HUES6 (cell line): ENCODE data around the gene CADM3.

ENCODE experiments used
- H3K27ac ChIP-seq: 2 replicates; pipeline ENCODE4 v1.7.0; 2013; ENCODE audit warnings: low read depth, mild to moderate bottlenecking, low read length, inconsistent platforms
- H3K27me3 ChIP-seq: 2 replicates; pipeline ENCODE4 v1.6.1; 2013; ENCODE audit warnings: low read length; ENCODE audit not compliant: control insufficient read depth, insufficient read depth
- H3K36me3 ChIP-seq: 2 replicates; pipeline ENCODE4 v1.6.1; 2013; ENCODE audit warnings: low read length; ENCODE audit not compliant: control insufficient read depth, insufficient read depth
- H3K4me1 ChIP-seq: 2 replicates; pipeline ENCODE4 v1.6.1; 2013; ENCODE audit warnings: low read length; ENCODE audit not compliant: control insufficient read depth, insufficient read depth
- H3K4me3 ChIP-seq: 2 replicates; pipeline ENCODE4 v1.5.1; 2013; ENCODE audit warnings: low read depth, low read length
- H3K9ac ChIP-seq: one replicate; pipeline ENCODE4 v1.6.1; 2013; ENCODE audit warnings: mild to moderate bottlenecking, low read length
- H3K9me3 ChIP-seq: 2 replicates; pipeline ENCODE4 v1.6.1; 2013; ENCODE audit warnings: low read depth, low read length; ENCODE audit not compliant: control insufficient read depth, insufficient read depth

Gene CADM3

DNA sequence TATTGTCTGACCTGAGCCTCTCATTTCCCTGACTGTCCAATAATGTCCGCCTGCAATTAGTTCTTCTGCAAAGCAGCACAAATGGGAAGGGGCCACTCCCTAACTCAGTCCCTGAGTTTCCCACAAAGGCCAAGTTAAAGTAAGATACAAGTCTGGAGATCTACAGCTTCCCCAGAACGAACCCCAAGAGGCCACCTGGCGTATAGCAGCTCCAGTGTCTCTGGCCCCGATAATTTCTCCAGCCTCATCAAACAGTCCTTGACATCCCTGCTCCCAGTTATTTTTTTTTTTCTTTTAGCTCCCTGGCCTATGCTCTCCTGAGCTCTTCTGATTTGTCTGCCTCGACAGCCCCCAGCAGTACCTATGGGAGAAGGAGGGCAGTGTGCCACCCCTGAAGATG lies 25.1 kb downstream of the CADM3 start:
- Histone ChIP-seq H3K4me1 (0 out of 2 replicates have a peak, but pooled peaks cover 2% of the 10 kb centered on the region), H3K27ac (no peak overlapping the region), H3K27me3 (no peaks in the 10 kb centered on the region), H3K9me3 (no peaks in the 10 kb centered on the region), H3K36me3 (no peaks in the 10 kb centered on the region), H3K9ac (no peak overlapping the region), H3K4me3 (no peak overlapping the region)

DNA sequence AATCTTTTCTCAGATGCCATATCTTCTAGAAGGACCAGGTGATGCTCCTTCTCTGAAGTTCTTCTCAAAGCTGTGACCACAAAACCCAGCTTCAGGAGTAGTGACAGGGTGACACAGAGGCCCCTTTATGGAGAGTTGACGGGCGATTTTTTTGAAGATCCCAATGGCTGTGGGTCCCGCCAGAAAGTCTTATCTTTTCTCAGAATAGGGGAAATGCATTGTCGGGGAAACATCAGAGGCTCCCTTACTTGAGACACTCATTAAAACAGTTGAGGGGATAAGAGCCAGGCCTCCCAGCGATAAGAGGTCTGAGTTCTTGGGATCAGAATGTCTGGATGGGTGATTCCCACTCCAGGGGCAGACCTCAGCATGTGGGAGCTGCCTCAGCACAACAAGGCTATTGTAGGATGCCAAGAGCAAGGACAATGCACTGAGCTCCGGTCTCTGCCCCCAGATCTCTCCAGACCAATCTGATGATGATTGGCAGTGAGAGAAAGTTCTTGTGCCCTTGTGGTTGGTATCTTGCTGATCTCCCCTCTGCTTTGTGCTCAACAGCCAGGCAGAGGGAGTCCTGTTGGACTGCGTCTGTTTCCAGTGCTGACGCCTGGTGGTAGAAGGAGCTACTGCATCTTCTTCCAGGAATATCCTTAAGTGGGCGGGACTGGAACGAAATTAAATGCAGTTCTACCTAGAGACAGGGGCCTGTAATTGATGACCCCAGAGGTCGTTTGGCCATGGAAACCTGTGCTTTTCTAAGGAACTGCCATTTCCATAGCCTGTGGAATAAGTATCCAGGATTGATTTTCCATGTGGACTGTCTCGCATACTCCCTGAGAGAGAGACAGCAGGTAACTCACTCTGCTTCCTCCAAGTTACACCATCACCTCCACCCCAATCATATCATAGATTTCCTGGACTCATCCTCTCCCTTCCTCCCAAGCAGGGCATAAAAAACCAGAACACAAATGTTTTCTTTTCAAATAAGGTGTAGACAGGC lies 26.4 kb downstream of the CADM3 start:
- Histone ChIP-seq H3K4me1 (0 out of 2 replicates have a peak, but pooled peaks cover 2% of the 10 kb centered on the region), H3K9me3 (no peaks in the 10 kb centered on the region), H3K36me3 (no peaks in the 10 kb centered on the region), H3K9ac (no peak overlapping the region), H3K27ac (no peak overlapping the region), H3K4me3 (no peak overlapping the region), H3K27me3 (no peaks in the 10 kb centered on the region)

- Histone ChIP-seq H3K4me3 (no peak overlapping the region), H3K9me3 (no peaks in the 10 kb centered on the region), H3K27me3 (peaks cover 7% of the 10 kb centered on the region), H3K4me1 (0 out of 2 replicates have a peak, but pooled peaks cover 2% of the 10 kb centered on the region), H3K9ac (no peak overlapping the region), H3K36me3 (no peaks in the 10 kb centered on the region), H3K27ac (no peak overlapping the region)
Measured at GRCh38 chr1:159199901-159200300, 28.5 kb downstream of the CADM3 start.

DNA sequence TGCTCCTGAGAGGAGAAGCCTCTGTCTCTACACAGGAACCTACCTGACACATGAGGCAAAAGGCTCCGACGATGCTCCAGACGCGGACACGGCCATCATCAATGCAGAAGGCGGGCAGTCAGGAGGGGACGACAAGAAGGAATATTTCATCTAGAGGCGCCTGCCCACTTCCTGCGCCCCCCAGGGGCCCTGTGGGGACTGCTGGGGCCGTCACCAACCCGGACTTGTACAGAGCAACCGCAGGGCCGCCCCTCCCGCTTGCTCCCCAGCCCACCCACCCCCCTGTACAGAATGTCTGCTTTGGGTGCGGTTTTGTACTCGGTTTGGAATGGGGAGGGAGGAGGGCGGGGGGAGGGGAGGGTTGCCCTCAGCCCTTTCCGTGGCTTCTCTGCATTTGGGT lies 29.4 kb downstream of the CADM3 start:
- H3K9ac ChIP-seq, result no peak overlapping the region
- H3K36me3 ChIP-seq, result no peaks in the 10 kb centered on the region
- peaks cover 7% of the 10 kb centered on the region for H3K27me3 ChIP-seq
- H3K27ac ChIP-seq, result no peak overlapping the region
- no peak overlapping the region for H3K4me3 ChIP-seq
- 0 out of 2 replicates have a peak, but pooled peaks cover 2% of the 10 kb centered on the region for H3K4me1 ChIP-seq
- H3K9me3 ChIP-seq, result no peaks in the 10 kb centered on the region

DNA sequence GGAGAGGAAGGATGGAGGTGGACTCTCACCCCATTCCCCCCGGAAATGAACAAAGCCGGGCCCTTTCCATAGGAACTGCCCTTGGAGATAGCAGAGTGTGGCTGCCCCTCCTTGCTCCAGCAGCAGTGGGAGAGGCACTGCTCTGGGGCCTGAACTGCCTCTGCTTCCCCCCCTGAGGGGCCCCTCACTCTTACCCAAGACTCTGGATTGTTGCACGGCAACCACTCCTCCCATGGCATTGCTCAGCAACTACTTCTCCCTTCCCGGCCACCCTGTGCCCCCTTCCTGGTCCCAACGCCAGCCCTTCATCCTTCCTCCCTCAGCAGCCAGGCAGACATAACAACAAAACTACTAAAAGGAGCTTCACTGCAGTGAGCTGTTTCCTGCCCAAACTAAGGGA lies 30.2 kb downstream of the CADM3 start:
- no peak overlapping the region for H3K27ac ChIP-seq
- no peak overlapping the region for H3K4me3 ChIP-seq
- no peaks in the 10 kb centered on the region for H3K36me3 ChIP-seq
- no peaks in the 10 kb centered on the region for H3K9me3 ChIP-seq
- peaks cover 14% of the 10 kb centered on the region for H3K27me3 ChIP-seq
- H3K9ac ChIP-seq, result no peak overlapping the region
- H3K4me1 ChIP-seq, result 0 out of 2 replicates have a peak, but pooled peaks cover 2% of the 10 kb centered on the region

DNA sequence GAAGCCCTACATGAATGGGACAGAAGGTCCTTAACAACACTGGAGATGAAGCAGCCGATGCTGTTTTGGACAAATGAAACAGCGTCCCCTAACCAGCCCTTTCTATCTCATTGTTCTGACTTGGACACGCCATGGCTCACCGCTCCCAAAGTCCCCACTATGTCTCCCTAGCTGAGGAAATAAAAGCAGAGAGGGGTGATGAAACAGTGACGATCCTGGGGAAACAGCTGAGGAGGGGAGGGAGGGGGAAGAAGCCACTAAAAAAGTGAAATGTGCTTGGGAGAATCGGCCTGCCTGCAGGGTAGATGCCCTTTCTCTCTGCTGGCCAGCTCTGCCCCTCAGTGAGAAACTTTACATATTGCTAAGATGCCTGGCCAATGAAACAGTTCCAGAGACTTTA lies 32.2 kb downstream of the CADM3 start:
- Histone ChIP-seq H3K36me3 (no peaks in the 10 kb centered on the region), H3K4me3 (no peak overlapping the region), H3K27ac (no peak overlapping the region), H3K9me3 (no peaks in the 10 kb centered on the region), H3K9ac (no peak overlapping the region), H3K27me3 (peaks cover 27% of the 10 kb centered on the region), H3K4me1 (no peaks in the 10 kb centered on the region)

DNA sequence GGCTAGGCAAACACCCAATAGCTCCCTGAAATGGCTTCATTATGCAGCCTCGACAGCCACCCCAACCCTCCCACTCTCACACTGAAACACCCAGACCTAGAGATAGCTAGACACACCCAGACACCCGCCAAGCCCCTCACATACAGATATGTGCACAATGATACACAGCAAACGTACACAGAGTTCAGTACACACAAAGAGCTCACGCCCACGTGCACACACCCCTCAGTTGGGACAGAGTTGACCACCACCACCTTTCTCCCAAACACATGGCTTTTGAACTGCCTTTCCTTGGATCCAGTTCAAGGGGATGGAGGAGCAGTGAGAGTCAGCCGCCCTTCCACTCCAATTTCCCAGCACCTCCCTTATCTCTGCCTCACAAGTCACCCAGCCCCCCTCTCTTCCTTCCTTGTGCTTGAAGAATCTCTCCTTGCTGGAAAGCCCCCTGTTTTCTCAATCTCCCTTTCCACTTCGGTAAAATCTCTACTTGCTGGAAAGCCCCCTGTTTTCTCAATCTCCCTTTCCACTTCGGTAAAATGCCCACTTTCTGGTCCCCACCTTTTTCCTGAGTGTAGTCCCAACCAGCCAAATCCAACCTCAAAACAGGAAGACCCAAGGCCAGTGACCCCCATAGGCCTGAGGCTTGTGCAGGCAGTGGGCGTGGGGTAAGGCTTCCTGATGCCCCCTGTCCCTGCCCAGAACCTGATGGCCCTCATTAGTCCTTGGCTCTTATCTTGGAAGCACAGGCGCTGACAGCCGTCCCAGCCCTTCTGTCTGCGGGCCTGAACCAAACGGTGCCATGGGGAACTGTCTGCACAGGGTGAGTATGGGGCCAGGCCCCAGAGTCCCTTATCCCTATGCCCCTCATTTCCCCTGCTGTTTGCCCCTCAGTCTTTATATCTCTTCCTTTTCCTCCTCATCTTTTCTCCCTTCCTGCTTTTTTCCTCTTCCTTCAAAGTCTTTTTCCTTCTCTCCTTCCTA lies 33.0 kb downstream of the CADM3 start, which contains the start of gene ACKR1:
ACKR1 (plus strand) TSS at position 715 of the 981 bp plus-strand sequence; CDS start at position 800, 85 bp downstream.
- Histone ChIP-seq H3K9ac (no peak within 1 kb of the TSS), H3K27me3 (peaks cover 31% of the 10 kb centered on the region), H3K27ac (no peak within 1 kb of the TSS), H3K36me3 (no peaks in the 10 kb centered on the region), H3K4me1 (no peaks in the 10 kb centered on the region), H3K4me3 (no peak within 1 kb of the TSS), H3K9me3 (no peaks in the 10 kb centered on the region)

DNA sequence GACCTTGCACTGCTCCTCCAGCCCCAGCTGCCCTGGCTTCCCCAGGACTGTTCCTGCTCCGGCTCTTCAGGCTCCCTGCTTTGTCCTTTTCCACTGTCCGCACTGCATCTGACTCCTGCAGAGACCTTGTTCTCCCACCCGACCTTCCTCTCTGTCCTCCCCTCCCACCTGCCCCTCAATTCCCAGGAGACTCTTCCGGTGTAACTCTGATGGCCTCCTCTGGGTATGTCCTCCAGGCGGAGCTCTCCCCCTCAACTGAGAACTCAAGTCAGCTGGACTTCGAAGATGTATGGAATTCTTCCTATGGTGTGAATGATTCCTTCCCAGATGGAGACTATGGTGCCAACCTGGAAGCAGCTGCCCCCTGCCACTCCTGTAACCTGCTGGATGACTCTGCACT lies 33.8 kb downstream of the CADM3 start:
- no peaks in the 10 kb centered on the region for H3K4me1 ChIP-seq
- H3K27me3 ChIP-seq, result peaks cover 31% of the 10 kb centered on the region
- H3K9ac ChIP-seq, result no peak overlapping the region
- no peaks in the 10 kb centered on the region for H3K9me3 ChIP-seq
- H3K36me3 ChIP-seq, result no peaks in the 10 kb centered on the region
- no peak overlapping the region for H3K27ac ChIP-seq
- H3K4me3 ChIP-seq, result no peak overlapping the region

DNA sequence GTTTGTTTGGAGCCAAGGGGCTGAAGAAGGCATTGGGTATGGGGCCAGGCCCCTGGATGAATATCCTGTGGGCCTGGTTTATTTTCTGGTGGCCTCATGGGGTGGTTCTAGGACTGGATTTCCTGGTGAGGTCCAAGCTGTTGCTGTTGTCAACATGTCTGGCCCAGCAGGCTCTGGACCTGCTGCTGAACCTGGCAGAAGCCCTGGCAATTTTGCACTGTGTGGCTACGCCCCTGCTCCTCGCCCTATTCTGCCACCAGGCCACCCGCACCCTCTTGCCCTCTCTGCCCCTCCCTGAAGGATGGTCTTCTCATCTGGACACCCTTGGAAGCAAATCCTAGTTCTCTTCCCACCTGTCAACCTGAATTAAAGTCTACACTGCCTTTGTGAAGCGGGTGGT lies 34.7 kb downstream of the CADM3 start:
- peaks cover 3% of the 10 kb centered on the region; the same call in 1 of the 2 replicates for H3K4me1 ChIP-seq
- H3K9ac ChIP-seq, result no peak overlapping the region
- peaks cover 31% of the 10 kb centered on the region for H3K27me3 ChIP-seq
- H3K27ac ChIP-seq, result no peak overlapping the region
- H3K4me3 ChIP-seq, result no peak overlapping the region
- no peaks in the 10 kb centered on the region for H3K36me3 ChIP-seq
- H3K9me3 ChIP-seq, result no peaks in the 10 kb centered on the region

- Histone ChIP-seq H3K36me3 (no peaks in the 10 kb centered on the region), H3K27me3 (peaks cover 32% of the 10 kb centered on the region)
Measured at GRCh38 chr1:159207080-159207479, 35.7 kb downstream of the CADM3 start.

More at GRCh38 chr1:159207080-159207479, 35.7 kb downstream of the CADM3 start:
- Histone ChIP-seq H3K4me3 (no peak overlapping the region), H3K27ac (no peak overlapping the region), H3K4me1 (peaks cover 3% of the 10 kb centered on the region; the same call in 1 of the 2 replicates), H3K9ac (no peak overlapping the region), H3K9me3 (no peaks in the 10 kb centered on the region)
